Right kidney (tissue), 1 donor: ENCODE measurements around the gene PECR.
"Not testable (repeated sequence)": the region's sequence is repeated elsewhere in the genome, so short reads cannot be mapped to it uniquely, and the experiment has no call there.

Source experiments
- DNase-seq: peaks from one replicate; pipeline ENCODE4 v3.0.0-alpha.2; 2016

PECR gene

DNA sequence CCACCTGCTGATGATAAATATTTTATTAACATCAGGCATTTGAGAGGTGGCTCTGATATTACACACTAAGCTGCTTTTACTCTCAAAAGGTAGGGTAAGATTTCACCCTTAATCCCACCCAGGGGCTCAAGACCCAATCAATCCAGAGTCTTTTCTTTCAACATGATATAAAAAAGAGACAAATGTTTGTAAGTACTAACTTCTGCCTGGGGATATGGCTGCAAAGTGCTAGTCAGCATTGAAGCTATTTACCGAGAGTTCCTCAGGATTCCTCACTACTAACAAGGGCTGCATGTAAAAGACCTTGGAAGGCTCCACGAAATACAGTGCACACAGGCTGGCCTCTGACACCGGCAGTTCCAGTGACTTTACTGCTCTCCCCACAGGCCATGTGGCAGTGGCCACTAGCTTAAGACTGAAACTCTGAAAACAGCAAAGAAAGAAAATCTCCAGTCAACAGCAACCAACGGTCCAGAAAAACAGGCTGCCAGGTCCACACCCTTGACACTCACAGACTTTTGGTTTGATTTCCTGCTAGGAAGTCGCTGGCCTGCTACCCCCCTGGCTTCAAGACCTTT is 79.4 kb downstream of the PECR start:
- peak; percentile 12 for DNase-seq

DNA sequence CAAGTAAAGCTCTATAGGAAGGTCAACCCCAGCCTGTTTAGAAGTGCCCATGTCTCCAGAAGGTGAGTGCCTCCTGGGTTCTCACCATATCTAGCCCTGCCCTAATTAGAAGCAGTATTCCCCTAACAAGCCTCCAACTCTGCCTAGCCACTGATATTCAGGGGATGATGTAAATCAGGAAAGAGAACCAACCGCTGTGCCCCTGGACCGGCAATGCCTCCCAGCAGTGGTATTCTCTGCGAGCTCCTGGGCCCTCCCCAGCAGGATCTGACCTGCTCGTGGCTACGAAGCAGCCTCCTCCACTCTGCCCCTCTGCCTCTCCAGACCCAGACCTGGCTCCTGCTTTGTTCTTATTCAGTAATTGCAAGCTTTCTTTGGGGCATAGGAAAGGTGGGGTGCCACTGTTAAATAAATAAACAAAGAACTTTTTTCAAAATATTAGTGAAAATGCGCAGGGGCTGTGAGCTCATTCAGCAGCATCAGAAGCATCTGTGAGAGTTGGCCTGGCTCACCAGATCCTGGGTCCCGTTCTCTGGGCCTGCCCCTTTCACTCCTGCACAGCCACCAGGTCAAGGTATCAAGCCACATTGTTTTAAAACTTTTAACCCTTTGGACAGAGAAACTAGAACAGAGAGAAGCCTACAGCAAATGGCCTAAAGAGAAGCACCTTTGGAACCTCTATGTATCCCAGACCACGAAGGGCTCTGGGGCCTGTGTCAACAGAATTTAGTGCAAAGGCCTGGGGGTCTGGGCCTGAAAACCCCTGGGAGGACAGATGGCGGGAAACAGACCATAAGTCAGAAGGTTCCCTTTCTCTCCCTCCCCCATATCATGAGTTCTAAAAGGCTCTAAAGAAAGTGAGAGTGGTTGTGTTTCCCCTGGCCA is 80.2 kb downstream of the PECR start:
- peak; percentile 18 for DNase-seq

GRCh38 chr2:215998636-215999035 is 83.0 kb downstream of the PECR start:
- no peak for DNase-seq

DNA sequence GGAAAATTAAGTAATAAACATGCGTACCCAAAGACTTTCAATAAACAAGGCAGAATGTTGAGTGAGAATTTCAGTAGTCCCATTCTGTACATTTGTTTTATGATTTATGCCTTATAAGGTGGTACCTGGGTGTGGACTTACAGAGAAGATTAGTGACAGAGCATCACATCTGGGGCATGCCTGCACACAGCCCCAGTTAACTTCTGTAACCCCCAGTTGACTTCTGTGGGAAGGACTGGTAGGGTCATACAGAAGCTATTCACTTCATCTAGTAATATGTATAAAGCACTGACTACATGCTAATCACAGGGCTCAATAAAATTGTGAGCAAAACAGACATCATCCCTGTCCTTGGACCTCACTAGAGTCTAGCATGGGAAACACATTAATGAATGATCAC is 84.4 kb downstream of the PECR start:
- no peak for DNase-seq

GRCh38 chr2:215994911-215995310 is 86.7 kb downstream of the PECR start:
- no peak for DNase-seq

- not testable (repeated sequence) for DNase-seq
Measured at GRCh38 chr2:215988556-215989207, 92.9 kb downstream of the PECR start.
